ENCODE measurements around the gene ZNF813.

GRCh38 chr19:53540091-53540490 lies 72.6 kb downstream of the ZNF813 start:
- TF ChIP-seq EZH2 (IDR thresholded peaks at IDR 0.05; ENCODE audit: borderline replicate concordance, insufficient read depth, low read length, poor library complexity, severe bottlenecking) (no peak), EP300 (conservative IDR thresholded peaks at IDR 0.05; ENCODE audit: poor library complexity, severe bottlenecking) (no peak), CTCF (IDR thresholded peaks at IDR 0.05; ENCODE audit: poor library complexity, severe bottlenecking) (no peak), POLR2AphosphoS5 (IDR thresholded peaks at IDR 0.05) (no peak), SMC3 (conservative IDR thresholded peaks at IDR 0.05; ENCODE audit: poor library complexity) (no peak), RAD21 (conservative IDR thresholded peaks at IDR 0.05) (no peak), TAF1 (IDR thresholded peaks at IDR 0.05; ENCODE audit: low read depth) (no peak), REST (IDR thresholded peaks at IDR 0.05; ENCODE audit: borderline replicate concordance) (no peak)
